CD4-positive, CD25-positive, alpha-beta regulatory T cell (primary cell): Measurements from ENCODE around the gene RAC3. TPM values are rescaled to one million over a fixed set of nuclear protein-coding genes. Genes with fewer than 3 reads are reported as not detected.

Source experiments
- ATAC-seq, 2 donors: fragments of 150-1000 bp; cut with Tn5 transposase; one replicate each; pipeline ENCODE4 v1.10.0; 2021; ENCODE audit warnings: low read depth in 2 of 2, moderate number of reproducible peaks in 2 of 2, moderate library complexity in 1 of 2
- DNase-seq, 3 donors: peaks; one replicate each; pipeline versions ENCODE4 v3.0.0 to v3.0.0-alpha.2; 2012 to 2022; ENCODE audit warnings: mixed read lengths in 1 of 3
- H3K27ac ChIP-seq: one replicate; pipeline ENCODE4 v1.7.0; 2013; ENCODE audit warnings: mild to moderate bottlenecking, low read length; ENCODE audit not compliant: insufficient read depth, poor library complexity, severe bottlenecking
- H3K27me3 ChIP-seq: one replicate; pipeline ENCODE4 v1.7.0; 2013; ENCODE audit warnings: low read length; ENCODE audit not compliant: control insufficient read depth, insufficient read depth
- H3K36me3 ChIP-seq: one replicate; pipeline ENCODE4 v1.7.0; 2013; ENCODE audit warnings: mild to moderate bottlenecking, low read length, moderate library complexity; ENCODE audit not compliant: control insufficient read depth, insufficient read depth
- H3K4me1 ChIP-seq: 2 replicates; pipeline ENCODE4 v1.7.0; 2013; ENCODE audit warnings: mild to moderate bottlenecking, low read length; ENCODE audit not compliant: insufficient read depth, control insufficient read depth, poor library complexity, severe bottlenecking
- H3K4me3 ChIP-seq: one replicate; pipeline ENCODE4 v1.7.0; 2013; ENCODE audit warnings: low read depth, mild to moderate bottlenecking, low read length, moderate library complexity
- H3K9me3 ChIP-seq, 2 experiments: 1 replicate in 1 of 2; 2 replicates in 1 of 2; pipeline ENCODE4 v1.7.0; 2013; ENCODE audit warnings: low read length in 2 of 2, mild to moderate bottlenecking in 1 of 2, moderate library complexity in 1 of 2; ENCODE audit not compliant: control insufficient read depth in 2 of 2
- H3K27ac Mint-ChIP-seq, 3 donors: one replicate each; pipeline ENCODE4 v1.8.0; 2020 to 2022; ENCODE audit warnings: mild to moderate bottlenecking in 3 of 3, mixed read lengths in 3 of 3, moderate library complexity in 2 of 3
- H3K27me3 Mint-ChIP-seq: one replicate; pipeline ENCODE4 v1.8.0; 2022; ENCODE audit warnings: mild to moderate bottlenecking, mixed read lengths
- H3K36me3 Mint-ChIP-seq: one replicate; pipeline ENCODE4 v1.8.0; 2020; ENCODE audit warnings: mixed read lengths
- H3K4me1 Mint-ChIP-seq, 4 donors: one replicate each; pipeline ENCODE4 v1.8.0; 2020 to 2022; ENCODE audit warnings: mixed read lengths in 4 of 4, mild to moderate bottlenecking in 1 of 4
- H3K4me3 Mint-ChIP-seq, 4 donors: one replicate each; pipeline ENCODE4 v1.8.0; 2020 to 2022; ENCODE audit warnings: mild to moderate bottlenecking in 4 of 4, mixed read lengths in 4 of 4, moderate library complexity in 3 of 4
- H3K9me3 Mint-ChIP-seq, 7 donors: one replicate each; pipeline ENCODE4 v1.8.0; 2020 to 2022; ENCODE audit warnings: mixed read lengths in 7 of 7, mild to moderate bottlenecking in 3 of 7, moderate library complexity in 2 of 7
- polyA plus RNA-seq, 4 donors: library from polyadenylated mRNA; unstranded; fragments of 300-500 nt; fragmentation: Illumina TruSeq; gene quantifications; one replicate each; pipeline ENCODE4 v1.2.3, GENCODE V29; 2021
- total RNA-seq: library from RNA; stranded (reverse); gene quantifications from one replicate; pipeline ENCODE4 v1.2.3, GENCODE V29; 2022

The RAC3 gene
- total and polyA plus RNA-seq, 5 donors from 2014 or later, result 0.26 to 3.6 TPM; not detected in 3

DNA sequence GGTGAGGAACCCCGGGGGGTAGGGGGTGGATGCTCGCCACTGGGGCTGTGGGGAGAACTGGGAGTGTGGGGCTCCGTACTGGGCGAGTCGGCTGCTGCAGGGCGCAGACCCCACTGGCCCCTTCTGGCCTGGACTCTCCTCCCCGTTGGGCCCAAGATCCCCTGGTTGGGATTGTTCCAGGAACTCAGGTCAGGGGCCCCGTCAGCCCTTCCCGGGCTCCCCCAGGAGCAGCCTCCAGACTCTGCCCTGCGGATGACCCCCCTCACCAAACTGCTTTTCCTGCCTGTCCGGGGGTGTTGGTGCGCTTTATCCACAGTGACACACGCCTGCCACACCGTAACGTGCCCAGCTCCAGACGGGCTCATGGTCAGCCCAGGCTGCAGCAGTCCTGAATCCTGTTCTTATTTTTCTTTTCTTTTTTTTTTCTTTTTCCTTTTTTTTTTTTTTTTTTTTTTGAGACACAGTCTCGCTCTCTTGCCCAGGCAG, 29.9 kb upstream of the RAC3 start:
- no peaks in the 10 kb centered on the region for H3K27me3 ChIP-seq
- no peaks in the 10 kb centered on the region for H3K4me1 Mint-ChIP-seq
- DNase-seq, result no peak
- H3K27ac ChIP-seq, result no peak overlapping the region
- H3K36me3 Mint-ChIP-seq, result no peaks in the 10 kb centered on the region
- H3K4me1 ChIP-seq, result no peaks in the 10 kb centered on the region
- no peaks in the 10 kb centered on the region for H3K36me3 ChIP-seq
- H3K27me3 Mint-ChIP-seq, result no peaks in the 10 kb centered on the region
- no peaks in the 10 kb centered on the region for H3K9me3 ChIP-seq
- no peaks in the 10 kb centered on the region for H3K9me3 Mint-ChIP-seq
- no peak for ATAC-seq
- no peak overlapping the region for H3K4me3 ChIP-seq
- no peak overlapping the region for H3K4me3 Mint-ChIP-seq
- H3K27ac Mint-ChIP-seq, result no peak overlapping the region

DNA sequence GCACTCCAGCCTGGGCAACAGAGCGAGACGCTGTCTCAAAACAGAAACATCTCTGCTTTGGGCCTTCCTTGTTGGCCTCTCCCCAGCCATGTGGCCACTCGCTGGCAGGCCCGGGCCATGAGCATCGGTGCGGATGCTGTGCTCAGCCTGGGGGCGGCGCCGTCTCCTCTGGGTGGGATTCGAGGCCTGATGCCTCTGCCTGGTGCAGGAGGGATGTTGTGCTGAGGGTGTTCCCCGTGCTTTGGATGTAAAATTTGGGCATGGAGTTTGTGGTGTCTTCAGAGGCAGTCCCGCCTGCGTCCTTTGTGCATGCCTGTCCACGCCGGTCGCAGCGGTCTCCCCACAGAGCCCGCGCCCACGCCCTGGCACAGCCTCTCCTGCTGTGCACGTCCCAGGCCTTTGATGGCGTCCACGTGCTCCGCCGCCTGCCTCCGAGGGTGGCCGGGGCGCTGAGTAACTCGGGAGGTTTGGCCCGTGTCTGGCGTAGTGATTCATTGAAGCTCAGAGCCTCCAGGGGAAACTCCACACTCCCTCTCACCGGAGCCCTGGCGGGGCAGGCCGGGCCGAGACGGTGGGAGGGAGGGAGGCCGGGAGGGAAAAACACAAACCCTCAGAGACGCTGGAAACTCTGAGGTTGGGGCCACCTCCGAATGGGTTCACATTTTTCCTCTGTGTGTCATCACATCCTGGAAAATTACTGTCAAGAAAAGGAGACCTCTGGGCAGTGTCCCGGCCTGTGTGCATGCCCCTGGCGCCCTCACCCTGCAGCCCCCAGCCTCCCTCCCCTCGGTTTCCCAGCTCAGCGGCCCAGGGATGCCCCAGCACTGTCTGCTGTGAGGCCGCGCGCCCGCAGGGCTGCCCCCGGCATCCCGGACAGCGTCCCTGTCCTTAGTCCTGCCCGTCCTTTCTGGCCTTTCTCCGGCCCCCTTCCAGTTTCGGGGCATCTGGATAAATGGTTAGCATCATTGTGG, 27.8 kb upstream of the RAC3 start:
- Mint-ChIP-seq H3K4me1 (no peaks in the 10 kb centered on the region), H3K27me3 (no peaks in the 10 kb centered on the region), H3K9me3 (no peaks in the 10 kb centered on the region), H3K36me3 (no peaks in the 10 kb centered on the region), H3K27ac (peak overlapping the region in 1 of 3 donors; percentile 26), H3K4me3 (no peak overlapping the region)
- Histone ChIP-seq H3K4me1 (no peaks in the 10 kb centered on the region), H3K36me3 (no peaks in the 10 kb centered on the region), H3K9me3 (no peaks in the 10 kb centered on the region), H3K4me3 (no peak overlapping the region), H3K27me3 (no peaks in the 10 kb centered on the region), H3K27ac (no peak overlapping the region)
- DNase-seq (no peak), ATAC-seq (no peak)

DNA sequence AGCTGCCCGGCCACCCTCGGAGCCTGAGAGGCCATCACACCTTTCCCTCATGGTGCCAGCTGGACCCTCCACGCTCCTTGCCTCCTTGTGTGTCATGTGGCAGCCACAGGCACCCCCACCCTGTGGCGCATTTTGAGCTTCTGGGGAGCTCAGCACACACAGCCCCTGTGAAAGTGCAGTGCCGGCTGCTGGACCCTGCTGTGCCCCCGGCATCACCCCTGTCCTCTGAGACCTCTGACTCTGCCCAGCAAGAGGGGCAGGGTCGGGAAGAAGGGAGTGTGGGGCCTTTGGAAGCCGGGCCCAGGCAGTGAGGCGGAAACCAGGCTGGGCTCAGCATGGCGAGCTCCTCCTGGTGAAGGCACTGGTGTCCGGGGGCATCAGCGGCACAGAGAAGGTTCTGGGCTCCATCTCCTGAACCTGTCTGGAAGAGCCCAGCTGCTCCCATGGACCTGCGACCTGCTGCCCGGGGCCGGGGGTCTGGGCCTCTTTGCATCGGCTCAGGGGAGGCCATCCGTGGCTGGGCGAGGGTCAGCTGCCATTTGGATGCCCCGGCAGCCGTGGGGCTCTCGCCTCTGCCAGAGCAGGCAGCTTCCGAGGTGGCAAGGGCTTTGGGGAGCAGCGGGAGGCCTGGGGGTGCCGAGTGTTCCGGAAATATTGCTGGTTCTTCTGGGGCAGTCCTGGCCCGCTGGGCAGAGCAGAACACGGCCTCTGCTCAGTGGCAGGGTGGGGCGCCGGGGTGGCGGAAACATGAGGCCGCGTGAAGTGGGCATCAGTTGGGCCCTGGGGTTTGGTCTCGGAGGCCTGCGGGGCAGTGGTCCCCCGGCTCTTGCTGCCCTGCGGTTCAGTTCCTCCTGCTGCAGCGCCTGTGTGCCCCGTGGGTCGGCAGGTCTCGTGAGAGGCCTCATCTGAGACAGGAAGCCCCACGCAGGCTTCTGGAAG, 26.7 kb upstream of the RAC3 start:
- Histone ChIP-seq H3K27ac (no peak overlapping the region), H3K9me3 (no peaks in the 10 kb centered on the region), H3K4me1 (no peaks in the 10 kb centered on the region), H3K36me3 (no peaks in the 10 kb centered on the region), H3K4me3 (no peak overlapping the region), H3K27me3 (no peaks in the 10 kb centered on the region)
- no peaks in the 10 kb centered on the region for H3K27me3 Mint-ChIP-seq
- no peak overlapping the region for H3K27ac Mint-ChIP-seq
- no peaks in the 10 kb centered on the region for H3K9me3 Mint-ChIP-seq
- no peak overlapping the region for H3K4me3 Mint-ChIP-seq
- no peaks in the 10 kb centered on the region for H3K36me3 Mint-ChIP-seq
- H3K4me1 Mint-ChIP-seq, result no peaks in the 10 kb centered on the region
- DNase-seq (no peak), ATAC-seq (no peak)

GRCh38 chr17:82005701-82006348, 25.7 kb upstream of the RAC3 start:
- Histone ChIP-seq H3K4me1 (no peaks in the 10 kb centered on the region), H3K27me3 (no peaks in the 10 kb centered on the region), H3K9me3 (no peaks in the 10 kb centered on the region), H3K36me3 (no peaks in the 10 kb centered on the region), H3K4me3 (no peak overlapping the region), H3K27ac (no peak overlapping the region)
- DNase-seq, result no peak
- ATAC-seq, result no peak
- H3K4me1 Mint-ChIP-seq, result no peaks in the 10 kb centered on the region
- H3K9me3 Mint-ChIP-seq, result no peaks in the 10 kb centered on the region
- no peak overlapping the region for H3K27ac Mint-ChIP-seq
- no peaks in the 10 kb centered on the region for H3K27me3 Mint-ChIP-seq
- H3K4me3 Mint-ChIP-seq, result no peak overlapping the region
- no peaks in the 10 kb centered on the region for H3K36me3 Mint-ChIP-seq

- no peaks in the 10 kb centered on the region for H3K4me1 ChIP-seq
- no peaks in the 10 kb centered on the region for H3K4me1 Mint-ChIP-seq
- H3K9me3 ChIP-seq, result no peaks in the 10 kb centered on the region
- no peaks in the 10 kb centered on the region for H3K36me3 ChIP-seq
- H3K27me3 ChIP-seq, result no peaks in the 10 kb centered on the region
- no peaks in the 10 kb centered on the region for H3K36me3 Mint-ChIP-seq
- ATAC-seq (no peak), DNase-seq (no peak)
- H3K27me3 Mint-ChIP-seq, result no peaks in the 10 kb centered on the region
- H3K4me3 ChIP-seq, result no peak overlapping the region
- no peak overlapping the region for H3K27ac Mint-ChIP-seq
- no peaks in the 10 kb centered on the region for H3K9me3 Mint-ChIP-seq
- no peak overlapping the region for H3K27ac ChIP-seq
- H3K4me3 Mint-ChIP-seq, result no peak overlapping the region
Measured at GRCh38 chr17:82006468-82007227, 24.8 kb upstream of the RAC3 start.

- no peak overlapping the region for H3K27ac Mint-ChIP-seq
- no peak overlapping the region for H3K27ac ChIP-seq
- no peaks in the 10 kb centered on the region for H3K9me3 Mint-ChIP-seq
- H3K36me3 ChIP-seq, result no peaks in the 10 kb centered on the region
- H3K4me1 ChIP-seq, result no peaks in the 10 kb centered on the region
- H3K4me1 Mint-ChIP-seq, result no peaks in the 10 kb centered on the region
- no peaks in the 10 kb centered on the region for H3K36me3 Mint-ChIP-seq
- H3K4me3 ChIP-seq, result no peak overlapping the region
- DNase-seq, result no peak
- ATAC-seq, result no peak
- H3K27me3 Mint-ChIP-seq, result no peaks in the 10 kb centered on the region
- H3K27me3 ChIP-seq, result no peaks in the 10 kb centered on the region
- H3K9me3 ChIP-seq, result no peaks in the 10 kb centered on the region
- no peak overlapping the region for H3K4me3 Mint-ChIP-seq
Measured at GRCh38 chr17:82007228-82007494, 24.3 kb upstream of the RAC3 start.
